ENCODE data around the gene NEIL3.

The NEIL3 gene

GRCh38 chr4:177309522-177310371 lies at the start of gene NEIL3:
NEIL3 (plus strand) TSS chr4:177309874; CDS start chr4:177309954, 80 bp downstream.
- DNase-seq (ENCODE audit: low spot score) = peak; percentile 90

GRCh38 chr4:177263818-177264217 lies 45.9 kb upstream of the NEIL3 start:
- DNase-seq (ENCODE audit: low spot score) = no peak

GRCh38 chr4:177264788-177265422 lies 44.8 kb upstream of the NEIL3 start:
- DNase-seq (ENCODE audit: low spot score) = no peak

GRCh38 chr4:177265729-177266128 lies 43.9 kb upstream of the NEIL3 start:
- DNase-seq (ENCODE audit: low spot score) = no peak

GRCh38 chr4:177266506-177266905 lies 43.2 kb upstream of the NEIL3 start:
- DNase-seq (ENCODE audit: low spot score) = no peak

GRCh38 chr4:177267911-177268310 lies 41.8 kb upstream of the NEIL3 start:
- DNase-seq (ENCODE audit: low spot score) = no peak

- DNase-seq (ENCODE audit: low spot score) = no peak
These were observed 38.6 kb upstream of the NEIL3 start for GRCh38 chr4:177271091-177271490.

GRCh38 chr4:177271915-177272766 lies 37.5 kb upstream of the NEIL3 start:
- no peak for DNase-seq (ENCODE audit: low spot score)

- no peak for DNase-seq (ENCODE audit: low spot score)
These were observed 33.7 kb upstream of the NEIL3 start for GRCh38 chr4:177275999-177276398.

- no peak for DNase-seq (ENCODE audit: low spot score)
These were observed 28.2 kb upstream of the NEIL3 start for GRCh38 chr4:177281351-177281909.

GRCh38 chr4:177282284-177282835 lies 27.3 kb upstream of the NEIL3 start:
- no peak for DNase-seq (ENCODE audit: low spot score)

GRCh38 chr4:177283167-177283566 lies 26.5 kb upstream of the NEIL3 start:
- DNase-seq (ENCODE audit: low spot score) = no peak

GRCh38 chr4:177285953-177286352 lies 23.7 kb upstream of the NEIL3 start:
- no peak for DNase-seq (ENCODE audit: low spot score)

GRCh38 chr4:177287255-177287654 lies 22.4 kb upstream of the NEIL3 start:
- no peak for DNase-seq (ENCODE audit: low spot score)

- no peak for DNase-seq (ENCODE audit: low spot score)
These were observed 21.3 kb upstream of the NEIL3 start for GRCh38 chr4:177288335-177288734.

- no peak for DNase-seq (ENCODE audit: low spot score)
These were observed 18.9 kb upstream of the NEIL3 start for GRCh38 chr4:177290780-177291179.

GRCh38 chr4:177292171-177292570 lies 17.5 kb upstream of the NEIL3 start:
- no peak for DNase-seq (ENCODE audit: low spot score)

- no peak for DNase-seq (ENCODE audit: low spot score)
These were observed 16.3 kb upstream of the NEIL3 start for GRCh38 chr4:177293208-177294033.

GRCh38 chr4:177297785-177298391 lies 11.8 kb upstream of the NEIL3 start:
- DNase-seq (ENCODE audit: low spot score) = no peak

- no peak for DNase-seq (ENCODE audit: low spot score)
These were observed 8.5 kb upstream of the NEIL3 start for GRCh38 chr4:177301126-177301639.

Measured in hematopoietic multipotent progenitor cell treated with erythropoietin and hydrocortisone succinate and interleukin-3 and kit ligand, for 17 days (in vitro differentiated cells).